HG02885 (cell line): Measurements from ENCODE around the gene ARRB1.
"Not testable (repeated sequence)": the region's sequence is repeated elsewhere in the genome, so short reads cannot be mapped to it uniquely, and the experiment has no call there.

Source experiments
- ATAC-seq: cut with Tn5 transposase; IDR thresholded peaks from one replicate; pipeline ENCODE4 v1.9.1; 2021; ENCODE audit warnings: mild to moderate bottlenecking; ENCODE audit not compliant: unreplicated experiment, poor library complexity

The ARRB1 gene

GRCh38 chr11:75351541-75351790 lies at the start of gene ARRB1:
TSS of gene ARRB1 (minus strand) at chr11:75351661. CDS start at chr11:75351607, 54 bp downstream.
- no peak for ATAC-seq

- ATAC-seq = no peak
These were observed 48.8 kb upstream of the ARRB1 start for GRCh38 chr11:75400146-75400865.

- ATAC-seq = peak; percentile 86
These were observed 48.1 kb upstream of the ARRB1 start, which contains the start of gene RPS3 for GRCh38 chr11:75399344-75400145. TSS of gene RPS3 (plus strand) at chr11:75399518. CDS start at chr11:75399548, 30 bp downstream.

- ATAC-seq = peak; percentile 5
These were observed 47.4 kb upstream of the ARRB1 start for GRCh38 chr11:75398906-75399305.

GRCh38 chr11:75394085-75394840 lies 42.8 kb upstream of the ARRB1 start:
- ATAC-seq = no peak

GRCh38 chr11:75389925-75390324 lies 38.5 kb upstream of the ARRB1 start:
- no peak for ATAC-seq

GRCh38 chr11:75389276-75389605 lies 37.8 kb upstream of the ARRB1 start:
- ATAC-seq = no peak

GRCh38 chr11:75388386-75389275 lies 37.2 kb upstream of the ARRB1 start:
- no peak for ATAC-seq

- ATAC-seq = no peak
These were observed 36.4 kb upstream of the ARRB1 start for GRCh38 chr11:75387736-75388294.

GRCh38 chr11:75386942-75387630 lies 35.6 kb upstream of the ARRB1 start:
- no peak for ATAC-seq

- no peak for ATAC-seq
These were observed 33.1 kb upstream of the ARRB1 start for GRCh38 chr11:75384438-75385080.

- no peak for ATAC-seq
These were observed 31.8 kb upstream of the ARRB1 start for GRCh38 chr11:75383246-75383645.

GRCh38 chr11:75380716-75381420 lies 29.4 kb upstream of the ARRB1 start:
- ATAC-seq = no peak

- ATAC-seq = no peak
These were observed 28.8 kb upstream of the ARRB1 start for GRCh38 chr11:75380245-75380644.

GRCh38 chr11:75378776-75379175 lies 27.3 kb upstream of the ARRB1 start:
- not testable (repeated sequence) for ATAC-seq

- no peak for ATAC-seq
These were observed 24.7 kb upstream of the ARRB1 start for GRCh38 chr11:75376175-75376574.

- ATAC-seq = no peak
These were observed 24.2 kb upstream of the ARRB1 start for GRCh38 chr11:75375626-75376025.

- ATAC-seq = no peak
These were observed 23.2 kb upstream of the ARRB1 start for GRCh38 chr11:75374646-75375045.
